HL-60 (cell line): ENCODE data around the gene TMEM234.

ENCODE experiments used
- DNase-seq, 2 experiments: peaks; one replicate each; pipeline ENCODE4 v3.0.0-alpha.2; 2010 to 2020; ENCODE audit warnings: low read depth in 1 of 2, low spot score in 1 of 2
- H3K27ac ChIP-seq: fragments of 250-450 bp; sonication (Bioruptor Pico); replicated peaks from 2 replicates; pipeline ENCODE4 v1.5.1; 2020; ENCODE audit warnings: mild to moderate bottlenecking, moderate library complexity
- H3K27me3 ChIP-seq: fragments of 250-450 bp; sonication (Bioruptor Pico); 2 replicates; pipeline ENCODE4 v1.5.1; 2021; ENCODE audit warnings: mild to moderate bottlenecking, moderate library complexity; ENCODE audit not compliant: insufficient read depth, poor library complexity, severe bottlenecking
- H3K4me3 ChIP-seq: replicated peaks from 2 replicates; pipeline ENCODE4 v1.5.1; 2011; ENCODE audit warnings: mild to moderate bottlenecking, control low read depth, low read length; ENCODE audit not compliant: insufficient read depth
- GABPA ChIP-seq: IDR thresholded peaks from 2 replicates; pipeline ENCODE4 v1.6.1; 2012; ENCODE audit warnings: low read depth
- POLR2AphosphoS5 ChIP-seq: IDR thresholded peaks from 2 replicates; pipeline ENCODE4 v1.6.1; 2012; ENCODE audit warnings: low read depth
- SPI1 ChIP-seq: IDR thresholded peaks from 2 replicates; pipeline ENCODE4 v1.6.1; 2012; ENCODE audit warnings: low read depth, mild to moderate bottlenecking, borderline replicate concordance
- TF ChIP-seq, protein P1 (sequence below): IDR thresholded peaks from 2 replicates; pipeline ENCODE4 v1.6.1; 2012; ENCODE audit warnings: low read depth; ENCODE audit not compliant: insufficient replicate concordance
- TF ChIP-seq, protein P2 (sequence below): IDR thresholded peaks from one replicate; pipeline ENCODE4 v1.5.1; 2011; ENCODE audit warnings: low read length, control low read depth, inconsistent platforms; ENCODE audit not compliant: insufficient read depth

The TMEM234 gene

GRCh38 chr1:32199043-32199716, 23.0 kb downstream of the TMEM234 start:
- TF ChIP-seq, protein P1, sequence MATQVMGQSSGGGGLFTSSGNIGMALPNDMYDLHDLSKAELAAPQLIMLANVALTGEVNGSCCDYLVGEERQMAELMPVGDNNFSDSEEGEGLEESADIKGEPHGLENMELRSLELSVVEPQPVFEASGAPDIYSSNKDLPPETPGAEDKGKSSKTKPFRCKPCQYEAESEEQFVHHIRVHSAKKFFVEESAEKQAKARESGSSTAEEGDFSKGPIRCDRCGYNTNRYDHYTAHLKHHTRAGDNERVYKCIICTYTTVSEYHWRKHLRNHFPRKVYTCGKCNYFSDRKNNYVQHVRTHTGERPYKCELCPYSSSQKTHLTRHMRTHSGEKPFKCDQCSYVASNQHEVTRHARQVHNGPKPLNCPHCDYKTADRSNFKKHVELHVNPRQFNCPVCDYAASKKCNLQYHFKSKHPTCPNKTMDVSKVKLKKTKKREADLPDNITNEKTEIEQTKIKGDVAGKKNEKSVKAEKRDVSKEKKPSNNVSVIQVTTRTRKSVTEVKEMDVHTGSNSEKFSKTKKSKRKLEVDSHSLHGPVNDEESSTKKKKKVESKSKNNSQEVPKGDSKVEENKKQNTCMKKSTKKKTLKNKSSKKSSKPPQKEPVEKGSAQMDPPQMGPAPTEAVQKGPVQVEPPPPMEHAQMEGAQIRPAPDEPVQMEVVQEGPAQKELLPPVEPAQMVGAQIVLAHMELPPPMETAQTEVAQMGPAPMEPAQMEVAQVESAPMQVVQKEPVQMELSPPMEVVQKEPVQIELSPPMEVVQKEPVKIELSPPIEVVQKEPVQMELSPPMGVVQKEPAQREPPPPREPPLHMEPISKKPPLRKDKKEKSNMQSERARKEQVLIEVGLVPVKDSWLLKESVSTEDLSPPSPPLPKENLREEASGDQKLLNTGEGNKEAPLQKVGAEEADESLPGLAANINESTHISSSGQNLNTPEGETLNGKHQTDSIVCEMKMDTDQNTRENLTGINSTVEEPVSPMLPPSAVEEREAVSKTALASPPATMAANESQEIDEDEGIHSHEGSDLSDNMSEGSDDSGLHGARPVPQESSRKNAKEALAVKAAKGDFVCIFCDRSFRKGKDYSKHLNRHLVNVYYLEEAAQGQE: no peak
- TF ChIP-seq, protein P2, sequence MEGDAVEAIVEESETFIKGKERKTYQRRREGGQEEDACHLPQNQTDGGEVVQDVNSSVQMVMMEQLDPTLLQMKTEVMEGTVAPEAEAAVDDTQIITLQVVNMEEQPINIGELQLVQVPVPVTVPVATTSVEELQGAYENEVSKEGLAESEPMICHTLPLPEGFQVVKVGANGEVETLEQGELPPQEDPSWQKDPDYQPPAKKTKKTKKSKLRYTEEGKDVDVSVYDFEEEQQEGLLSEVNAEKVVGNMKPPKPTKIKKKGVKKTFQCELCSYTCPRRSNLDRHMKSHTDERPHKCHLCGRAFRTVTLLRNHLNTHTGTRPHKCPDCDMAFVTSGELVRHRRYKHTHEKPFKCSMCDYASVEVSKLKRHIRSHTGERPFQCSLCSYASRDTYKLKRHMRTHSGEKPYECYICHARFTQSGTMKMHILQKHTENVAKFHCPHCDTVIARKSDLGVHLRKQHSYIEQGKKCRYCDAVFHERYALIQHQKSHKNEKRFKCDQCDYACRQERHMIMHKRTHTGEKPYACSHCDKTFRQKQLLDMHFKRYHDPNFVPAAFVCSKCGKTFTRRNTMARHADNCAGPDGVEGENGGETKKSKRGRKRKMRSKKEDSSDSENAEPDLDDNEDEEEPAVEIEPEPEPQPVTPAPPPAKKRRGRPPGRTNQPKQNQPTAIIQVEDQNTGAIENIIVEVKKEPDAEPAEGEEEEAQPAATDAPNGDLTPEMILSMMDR: no peak
- DNase-seq: no peak
- Histone ChIP-seq H3K27ac (no peak overlapping the region), H3K27me3 (no peaks in the 10 kb centered on the region), H3K4me3 (no peak overlapping the region)

DNA sequence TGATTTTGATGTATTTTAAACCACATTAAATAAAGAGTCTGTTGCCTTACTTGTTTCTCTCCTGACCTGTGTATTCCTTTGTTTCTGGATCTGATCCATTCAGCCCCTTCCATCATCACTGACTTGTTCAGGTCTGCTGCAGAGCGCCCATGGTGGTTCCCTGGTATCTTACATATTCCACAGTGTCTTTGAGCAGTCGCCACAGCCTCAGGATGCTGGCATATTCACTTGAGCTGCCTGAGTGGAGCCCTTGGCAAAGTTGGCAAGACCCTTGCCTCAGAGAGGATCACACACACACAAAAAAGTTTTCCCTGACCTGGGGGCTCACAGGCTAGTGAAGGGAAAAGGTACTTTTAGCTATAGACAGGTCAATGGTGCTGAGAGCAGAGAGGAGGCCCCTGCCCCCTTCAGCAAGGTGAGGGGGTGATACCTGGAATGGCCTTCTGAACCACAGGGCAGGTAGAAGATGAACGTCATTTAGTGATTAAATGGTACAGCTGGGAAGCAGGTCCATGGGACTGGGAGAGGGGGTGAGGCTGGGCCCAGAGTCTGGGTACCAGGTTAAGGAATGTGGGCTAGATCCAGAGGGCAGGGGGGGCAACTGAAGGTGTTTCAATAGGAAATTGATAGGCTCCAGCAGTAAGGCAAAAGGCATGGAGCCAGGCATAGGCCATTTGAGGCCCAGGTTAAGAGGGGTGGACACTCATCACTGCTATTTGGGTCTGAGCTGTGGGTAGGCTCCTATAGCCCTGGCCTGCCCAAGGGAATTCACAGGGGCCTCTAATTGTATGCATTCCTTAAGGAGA, 23.7 kb downstream of the TMEM234 start:
- TF ChIP-seq, protein P1: no peak
- TF ChIP-seq, protein P2: no peak
- no peak for TF ChIP-seq GABPA
- no peak for TF ChIP-seq SPI1
- TF ChIP-seq POLR2AphosphoS5: peak; percentile 58; the same call in 1 of the 2 replicates
- no peak for DNase-seq
- no peaks in the 10 kb centered on the region for H3K27me3 ChIP-seq
- no peak overlapping the region for H3K27ac ChIP-seq
- H3K4me3 ChIP-seq: no peak overlapping the region

DNA sequence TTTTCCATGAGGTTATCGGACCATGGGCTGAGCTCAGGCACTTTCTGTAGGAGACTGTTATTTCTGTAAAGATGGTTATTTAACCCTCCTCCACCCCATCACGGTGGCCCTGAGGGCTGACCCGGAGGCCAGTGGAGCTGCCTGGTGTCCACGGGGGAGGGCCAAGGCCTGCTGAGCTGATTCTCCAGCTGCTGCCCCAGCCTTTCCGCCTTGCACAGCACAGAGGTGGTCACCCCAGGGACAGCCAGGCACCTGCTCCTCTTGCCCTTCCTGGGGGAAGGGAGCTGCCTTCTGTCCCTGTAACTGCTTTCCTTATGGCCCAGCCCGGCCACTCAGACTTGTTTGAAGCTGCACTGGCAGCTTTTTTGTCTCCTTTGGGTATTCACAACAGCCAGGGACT, 24.3 kb downstream of the TMEM234 start:
- Histone ChIP-seq H3K27me3 (no peaks in the 10 kb centered on the region), H3K4me3 (no peak overlapping the region), H3K27ac (no peak overlapping the region)
- TF ChIP-seq GABPA: no peak
- TF ChIP-seq, protein P2: no peak
- TF ChIP-seq SPI1: no peak
- no peak for DNase-seq
